Kidney epithelial cell (primary cell): ENCODE measurements around the gene SLC7A7. TPM values are rescaled to one million over a fixed set of nuclear protein-coding genes. Genes with fewer than 3 reads are reported as not detected.
"Not testable (repeated sequence)": the region's sequence is repeated elsewhere in the genome, so short reads cannot be mapped to it uniquely, and the experiment has no call there.

Source experiments
- DNase-seq: peaks from one replicate; pipeline ENCODE4 v3.0.0-alpha.2; 2010; ENCODE audit warnings: low read depth
- H3K27me3 ChIP-seq: 2 replicates; pipeline ENCODE4 v1.6.0; 2011; ENCODE audit warnings: low read length; ENCODE audit not compliant: control insufficient read depth, insufficient read depth
- H3K36me3 ChIP-seq: 2 replicates; pipeline ENCODE4 v1.5.1; 2011; ENCODE audit warnings: low read length; ENCODE audit not compliant: control insufficient read depth, insufficient read depth
- H3K4me3 ChIP-seq: 2 replicates; pipeline ENCODE4 v1.5.1; 2011; ENCODE audit warnings: low read depth, mild to moderate bottlenecking, control low read depth, low read length
- CTCF ChIP-seq: IDR thresholded peaks from 2 replicates; pipeline ENCODE4 v1.5.1; 2011; ENCODE audit warnings: mild to moderate bottlenecking, moderate library complexity, low read length, control low read depth, inconsistent platforms; ENCODE audit not compliant: insufficient read depth, poor library complexity, severe bottlenecking
- total RNA-seq: library from RNA; depleted of rRNA; stranded (reverse); fragments of >200 nt; gene quantifications from 2 replicates; pipeline ENCODE4 v1.2.3, GENCODE V29; 2015

SLC7A7 gene
- total RNA-seq, 1 donor from 2014 or later, result 6.8 TPM

- H3K36me3 ChIP-seq, result no peaks in the 10 kb centered on the region
- H3K4me3 ChIP-seq, result no peak overlapping the region
- DNase-seq, result no peak
- TF ChIP-seq CTCF, result no peak
- no peaks in the 10 kb centered on the region for H3K27me3 ChIP-seq
Observed at GRCh38 chr14:22797017-22797917, 18.0 kb downstream of the SLC7A7 start.

GRCh38 chr14:22796087-22796707 is 19.0 kb downstream of the SLC7A7 start:
- no peak overlapping the region for H3K4me3 ChIP-seq
- no peak for DNase-seq
- no peak for TF ChIP-seq CTCF
- H3K36me3 ChIP-seq, result no peaks in the 10 kb centered on the region
- no peaks in the 10 kb centered on the region for H3K27me3 ChIP-seq

GRCh38 chr14:22794551-22794951 is 20.7 kb downstream of the SLC7A7 start:
- no peak overlapping the region for H3K4me3 ChIP-seq
- H3K27me3 ChIP-seq, result no peaks in the 10 kb centered on the region
- no peak for DNase-seq
- no peaks in the 10 kb centered on the region for H3K36me3 ChIP-seq
- no peak for TF ChIP-seq CTCF

- H3K36me3 ChIP-seq, result no peaks in the 10 kb centered on the region
- DNase-seq, result no peak
- no peak overlapping the region for H3K4me3 ChIP-seq
- TF ChIP-seq CTCF, result no peak
- no peaks in the 10 kb centered on the region for H3K27me3 ChIP-seq
Observed at GRCh38 chr14:22793976-22794375, 21.3 kb downstream of the SLC7A7 start.

- not testable (repeated sequence) for H3K27me3 ChIP-seq, H3K36me3 ChIP-seq, H3K4me3 ChIP-seq, DNase-seq
Observed at GRCh38 chr14:22793550-22793949, 21.7 kb downstream of the SLC7A7 start.

GRCh38 chr14:22792158-22792557 is 23.1 kb downstream of the SLC7A7 start:
- Histone ChIP-seq H3K27me3 (no peaks in the 10 kb centered on the region), H3K36me3 (no peaks in the 10 kb centered on the region), H3K4me3 (no peak overlapping the region)
- no peak for TF ChIP-seq CTCF
- DNase-seq, result no peak
